Activated CD4-positive, alpha-beta T cell treated with anti-CD3 and anti-CD28 coated beads, Interleukin-2, Interleukin-6, amounts not matched to agents 100 ng/mL and 50 ng/mL, durations not matched to agents 16 hours and 8 hours (primary cell): ENCODE measurements around the gene FAR2.
"Not testable (repeated sequence)": the region's sequence is repeated elsewhere in the genome, so short reads cannot be mapped to it uniquely, and the experiment has no call there.

Source experiments
- DNase-seq: peaks from one replicate; pipeline ENCODE4 v3.0.0-alpha.2; 2020

The FAR2 gene

DNA sequence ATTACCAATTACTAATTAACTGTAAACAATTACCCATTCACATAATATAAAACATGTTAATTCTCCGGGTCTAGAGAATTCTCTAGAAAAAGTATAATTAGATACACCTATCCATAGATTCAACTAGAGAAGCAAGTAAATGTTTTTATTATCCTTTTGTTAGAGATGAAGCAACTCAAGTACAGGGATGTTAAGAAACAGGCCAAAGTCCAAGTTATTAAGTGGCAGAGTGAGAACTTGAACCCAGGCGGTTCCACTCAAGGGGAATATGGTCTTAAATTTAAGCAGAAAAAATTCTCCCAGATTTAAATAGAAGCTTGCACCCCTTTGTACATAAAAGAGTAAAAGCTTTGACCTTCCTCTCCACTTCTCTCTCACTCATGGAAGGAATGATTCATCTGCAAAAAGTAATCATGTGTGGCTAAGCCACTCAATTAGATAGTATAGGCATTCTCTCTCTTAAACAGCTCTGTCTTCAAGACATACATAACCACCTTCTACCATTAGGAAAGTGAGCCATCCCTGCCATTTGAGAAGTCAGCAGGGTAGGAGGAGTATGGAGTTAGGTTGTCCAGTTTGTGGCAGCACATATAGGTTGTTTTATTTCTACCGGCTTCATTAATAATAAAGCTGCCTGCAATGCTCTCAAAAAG lies 197.8 kb downstream of the FAR2 start:
- peak; percentile 11 for DNase-seq

DNA sequence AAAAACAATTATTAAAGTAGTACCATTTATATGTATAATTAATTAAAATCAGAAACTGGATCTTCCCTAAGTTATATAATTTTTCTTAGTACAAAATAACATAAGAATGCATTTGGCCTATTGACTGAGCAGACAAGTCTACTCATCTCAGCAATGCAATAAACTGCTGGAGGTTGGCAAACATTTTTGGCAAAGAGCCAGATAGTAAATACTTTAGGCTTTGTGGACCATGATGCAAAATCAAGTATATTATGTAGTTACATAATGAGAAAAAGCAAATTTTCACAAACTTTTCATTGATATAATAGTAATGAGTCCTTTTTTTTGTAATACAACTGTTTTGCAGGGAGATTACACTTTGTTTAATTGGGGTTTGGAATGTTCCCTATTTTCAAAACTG lies 201.0 kb downstream of the FAR2 start:
- no peak for DNase-seq

DNA sequence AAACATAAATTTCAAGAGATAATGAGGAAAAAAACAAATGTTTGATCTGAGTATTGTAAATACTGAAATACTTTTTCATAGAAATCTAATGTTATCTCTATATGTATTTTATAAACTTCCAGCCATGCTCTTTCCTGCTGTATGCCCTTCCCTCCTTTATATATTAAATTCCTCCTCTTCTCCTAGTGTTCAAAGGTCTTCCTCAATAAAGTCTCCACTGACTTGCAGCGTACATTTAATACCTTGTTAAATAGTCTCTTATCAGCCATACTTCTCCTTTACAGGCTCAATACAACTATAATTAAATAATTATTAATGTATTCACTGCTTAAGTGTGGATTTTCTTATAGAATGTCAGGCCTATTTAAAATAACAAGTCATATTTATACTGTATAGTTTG lies 205.9 kb downstream of the FAR2 start:
- DNase-seq: no peak

DNA sequence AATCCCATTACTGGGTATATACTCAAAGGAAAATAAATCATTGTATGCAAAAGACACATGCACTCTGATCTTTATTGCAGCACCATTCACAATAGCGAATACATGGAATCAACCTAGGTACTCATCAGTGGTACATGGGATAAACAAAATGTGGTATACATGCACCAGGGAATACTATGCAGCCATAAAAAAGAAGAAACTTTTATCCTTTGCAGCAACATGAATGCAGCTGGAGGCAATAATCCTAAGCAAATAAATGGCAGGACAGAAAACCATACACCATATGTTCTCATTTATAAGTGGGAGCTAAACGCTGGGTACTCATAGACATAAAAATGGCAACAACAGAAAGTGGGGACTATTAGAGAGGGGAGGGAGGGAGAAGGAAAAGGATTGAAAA lies 216.0 kb downstream of the FAR2 start:
- no peak for DNase-seq

DNA sequence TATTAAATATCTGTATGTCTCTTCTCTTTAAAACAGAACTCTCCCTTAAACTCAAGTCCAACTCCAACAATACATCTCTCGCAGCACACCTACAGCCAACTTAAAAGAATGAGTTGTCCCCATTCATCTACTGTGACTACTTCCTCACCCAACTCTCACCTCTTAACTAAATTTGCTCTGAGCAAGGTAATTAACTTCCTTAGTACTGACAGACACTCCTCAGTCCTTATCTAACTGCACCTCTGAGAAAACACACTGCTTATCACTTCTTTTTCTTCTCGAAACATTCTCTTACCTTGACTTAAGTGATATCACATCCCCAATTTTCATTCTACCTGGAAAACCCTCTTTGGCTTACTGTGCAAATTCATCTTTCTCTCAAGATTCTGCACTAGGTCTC lies 224.9 kb downstream of the FAR2 start:
- DNase-seq: no peak

DNA sequence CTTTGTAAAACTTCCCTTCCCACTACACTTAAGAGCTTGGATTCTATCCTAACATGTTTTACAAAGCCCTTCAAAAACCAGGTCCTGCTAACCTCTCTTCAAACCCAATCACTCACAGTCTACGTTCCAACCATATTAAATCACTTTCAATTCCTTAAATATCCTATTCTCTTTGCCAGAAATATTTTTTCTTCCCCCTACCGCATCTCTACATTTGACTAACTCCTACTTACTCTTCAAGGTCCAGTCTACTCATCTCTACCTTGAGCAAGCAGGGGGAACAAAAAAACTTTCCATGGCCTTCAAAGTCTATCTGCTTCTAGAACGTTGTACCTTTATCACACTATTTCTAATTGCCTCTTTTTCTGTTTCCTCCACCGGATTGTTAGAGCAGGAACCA lies 225.8 kb downstream of the FAR2 start:
- DNase-seq: no peak

DNA sequence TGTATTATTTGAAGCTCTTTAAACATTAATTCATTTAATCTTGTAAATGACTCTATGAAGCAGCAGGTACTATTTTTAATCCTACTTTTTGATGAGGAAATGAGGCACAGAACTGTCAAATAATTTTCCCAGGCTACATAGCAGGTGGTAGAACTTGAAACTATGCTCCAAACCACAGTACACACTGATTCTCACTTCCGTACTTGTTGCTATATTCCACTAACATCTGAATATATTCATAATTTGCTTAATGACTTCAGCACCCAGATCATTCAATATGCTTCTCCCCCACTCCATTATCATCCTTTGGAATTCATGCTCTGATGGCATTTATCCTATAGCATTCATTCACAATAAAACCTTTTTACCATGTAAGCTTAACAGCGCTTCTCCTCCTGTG lies 227.0 kb downstream of the FAR2 start:
- DNase-seq: no peak

DNA sequence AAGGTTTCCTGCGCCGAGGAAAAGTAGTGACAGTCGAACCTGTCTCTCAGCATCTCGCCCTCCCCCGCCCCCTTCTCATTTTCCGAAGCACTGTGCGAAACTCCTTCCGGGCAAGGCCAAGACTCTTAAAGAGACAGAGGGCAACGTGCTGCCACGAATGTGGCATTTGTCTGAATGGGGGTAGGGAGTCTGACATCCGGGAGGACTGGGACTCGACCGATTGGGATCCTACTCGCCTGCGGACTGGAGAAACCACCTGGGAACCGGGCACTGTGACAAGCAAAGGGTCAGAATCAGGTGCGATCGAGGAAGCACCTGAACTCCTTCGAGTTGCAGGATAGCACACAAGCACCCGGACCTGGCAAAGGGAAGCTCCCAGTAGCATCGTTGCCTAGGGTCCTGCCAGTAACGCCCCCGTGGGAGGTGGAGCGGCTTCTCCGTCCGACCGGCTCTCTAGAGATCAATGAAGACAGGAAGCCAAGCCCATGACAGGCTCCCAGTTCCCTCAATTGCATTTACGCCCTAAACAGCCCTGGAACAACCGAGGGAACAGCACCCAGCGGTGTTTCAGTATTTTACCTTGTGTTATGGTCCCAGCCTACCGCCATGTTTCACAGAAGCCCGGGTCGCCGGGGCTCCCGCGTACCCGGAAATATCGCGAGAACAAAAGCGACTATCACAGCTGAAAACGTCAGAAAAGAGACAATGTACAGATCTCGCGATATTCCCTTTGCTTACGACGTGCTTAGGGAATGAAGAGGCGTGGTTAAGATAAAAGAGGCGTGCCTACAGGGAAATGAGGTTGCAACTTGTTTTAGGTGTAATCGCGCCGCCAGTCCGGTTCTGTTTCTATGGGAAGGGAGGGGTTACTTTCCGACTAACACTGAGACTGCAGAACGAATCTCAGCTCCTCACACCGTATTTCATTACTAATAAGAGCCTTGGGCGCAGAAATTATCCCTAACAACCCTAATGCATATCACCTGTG lies 231.8 kb downstream of the FAR2 start, which contains the start of gene ERGIC2:
Gene ERGIC2 (minus strand): TSS at position 637 of the 988 bp plus-strand sequence. CDS start 9,539 bp downstream, outside the sequence.
- peak; percentile 97 for DNase-seq

DNA sequence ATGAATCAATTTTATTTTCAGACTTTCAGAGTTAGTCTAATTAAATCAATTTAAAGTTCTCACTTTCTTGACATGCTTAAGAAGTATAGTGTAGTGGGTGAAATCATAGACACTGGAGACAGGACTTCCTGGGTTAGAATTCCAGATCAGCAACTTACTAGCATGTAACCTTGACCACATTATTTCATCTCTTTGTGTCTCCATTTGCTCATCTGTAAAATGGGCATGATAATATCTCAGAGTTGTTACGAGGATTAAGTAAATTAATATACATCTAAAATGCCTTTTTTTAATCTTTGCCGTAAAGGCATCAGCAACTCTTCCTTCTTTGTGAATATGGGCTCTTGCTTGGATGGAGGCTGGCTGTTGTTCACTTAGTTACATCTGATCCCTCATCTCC lies 233.2 kb downstream of the FAR2 start:
- DNase-seq: no peak

DNA sequence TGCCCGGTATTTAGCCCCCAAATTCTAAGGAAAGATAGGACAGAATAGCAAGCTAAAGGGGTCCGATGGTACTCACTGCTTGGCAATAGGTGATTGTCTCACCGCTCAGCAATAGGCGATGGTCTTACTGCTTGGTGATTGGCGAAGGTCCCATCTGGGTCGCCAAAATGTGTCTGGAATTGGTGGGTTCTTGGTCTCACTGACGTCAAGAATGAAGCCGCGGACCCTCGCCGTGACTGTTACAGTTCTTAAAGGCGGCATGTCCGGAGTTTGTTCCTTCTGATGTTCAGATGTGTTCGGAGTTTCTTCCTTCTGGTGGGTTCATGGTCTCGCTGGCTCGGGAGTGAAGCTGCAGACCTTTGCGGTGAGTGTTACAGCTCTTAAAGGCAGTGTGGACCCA lies 236.1 kb downstream of the FAR2 start:
- not testable (repeated sequence) for DNase-seq
